Measurements from ENCODE around the gene BMI1.

DNA sequence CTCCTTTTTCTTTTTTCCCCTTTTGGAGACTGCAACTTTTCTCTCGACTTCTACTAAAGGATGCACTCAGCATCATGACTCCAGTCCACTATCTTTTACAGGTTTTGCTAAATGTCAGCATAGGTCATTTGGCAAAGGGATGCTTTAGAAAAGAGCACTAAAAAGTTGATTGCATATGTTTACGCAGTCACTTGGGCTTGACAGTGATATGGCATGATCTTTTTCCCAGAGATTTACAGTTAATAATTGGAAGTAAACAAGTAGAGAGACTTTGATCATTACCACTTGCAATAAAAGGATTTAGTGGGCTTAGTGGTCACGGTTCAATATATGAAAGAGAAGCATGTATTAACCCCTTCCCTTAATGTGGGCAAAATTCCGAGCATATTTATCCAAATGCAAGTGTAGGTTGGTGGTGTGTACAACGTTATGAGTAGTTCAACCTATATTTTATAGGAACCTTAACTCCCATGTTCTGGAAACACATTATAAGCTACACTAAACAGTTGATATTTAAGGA is 1.8 kb downstream of the BMI1 start:
- TF ChIP-seq POLR2A (IDR thresholded peaks at IDR 0.05), result no peak
- TF ChIP-seq, protein P1, sequence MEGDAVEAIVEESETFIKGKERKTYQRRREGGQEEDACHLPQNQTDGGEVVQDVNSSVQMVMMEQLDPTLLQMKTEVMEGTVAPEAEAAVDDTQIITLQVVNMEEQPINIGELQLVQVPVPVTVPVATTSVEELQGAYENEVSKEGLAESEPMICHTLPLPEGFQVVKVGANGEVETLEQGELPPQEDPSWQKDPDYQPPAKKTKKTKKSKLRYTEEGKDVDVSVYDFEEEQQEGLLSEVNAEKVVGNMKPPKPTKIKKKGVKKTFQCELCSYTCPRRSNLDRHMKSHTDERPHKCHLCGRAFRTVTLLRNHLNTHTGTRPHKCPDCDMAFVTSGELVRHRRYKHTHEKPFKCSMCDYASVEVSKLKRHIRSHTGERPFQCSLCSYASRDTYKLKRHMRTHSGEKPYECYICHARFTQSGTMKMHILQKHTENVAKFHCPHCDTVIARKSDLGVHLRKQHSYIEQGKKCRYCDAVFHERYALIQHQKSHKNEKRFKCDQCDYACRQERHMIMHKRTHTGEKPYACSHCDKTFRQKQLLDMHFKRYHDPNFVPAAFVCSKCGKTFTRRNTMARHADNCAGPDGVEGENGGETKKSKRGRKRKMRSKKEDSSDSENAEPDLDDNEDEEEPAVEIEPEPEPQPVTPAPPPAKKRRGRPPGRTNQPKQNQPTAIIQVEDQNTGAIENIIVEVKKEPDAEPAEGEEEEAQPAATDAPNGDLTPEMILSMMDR (IDR thresholded peaks at IDR 0.05), result no peak

Measured in testis (tissue), 2 donors.